GM23338 (cell line): ENCODE measurements around the gene GPHA2. TPM values are rescaled to one million over a fixed set of nuclear protein-coding genes. Genes with fewer than 3 reads are reported as not detected.
"Not testable (repeated sequence)": the region's sequence is repeated elsewhere in the genome, so short reads cannot be mapped to it uniquely, and the experiment has no call there.

ENCODE experiments used
- ATAC-seq: fragments of 200-7000 bp; cut with Tn5 transposase; 3 replicates; pipeline ENCODE4 v1.9.1; 2020
- DNase-seq: peaks from one replicate; pipeline ENCODE4 v3.0.0-alpha.2; 2015; ENCODE audit warnings: low spot score
- H2AFZ ChIP-seq: fragments of 200-600 bp; sonication (generic); 2 replicates; pipeline ENCODE4 v1.8.0; 2016; ENCODE audit warnings: antibody characterized with exemption, mild to moderate bottlenecking, moderate library complexity
- H3F3A ChIP-seq: fragments of 200-600 bp; sonication (generic); replicated peaks from 2 replicates; pipeline ENCODE4 v1.8.0; 2017; ENCODE audit warnings: antibody characterized with exemption, mixed run types, low read depth
- H3K27ac ChIP-seq: fragments of 200-600 bp; sonication (generic); 2 replicates; pipeline ENCODE4 v1.6.1; 2016; ENCODE audit warnings: low read depth
- H3K27me3 ChIP-seq: fragments of 200-600 bp; sonication (generic); 2 replicates; pipeline ENCODE4 v1.8.0; 2016; ENCODE audit warnings: mild to moderate bottlenecking, mixed run types, moderate library complexity; ENCODE audit not compliant: insufficient read depth
- H3K36me3 ChIP-seq: fragments of 200-600 bp; sonication (generic); 2 replicates; pipeline ENCODE4 v1.8.0; 2016; ENCODE audit warnings: mild to moderate bottlenecking; ENCODE audit not compliant: insufficient read depth
- H3K4me1 ChIP-seq: fragments of 200-600 bp; sonication (generic); 2 replicates; pipeline ENCODE4 v1.8.0; 2016; ENCODE audit warnings: mild to moderate bottlenecking, moderate library complexity; ENCODE audit not compliant: insufficient read depth
- H3K4me2 ChIP-seq: fragments of 200-600 bp; sonication (generic); 2 replicates; pipeline ENCODE4 v1.7.1; 2017; ENCODE audit warnings: mixed run types
- H3K4me3 ChIP-seq: fragments of 200-600 bp; sonication (generic); 2 replicates; pipeline ENCODE4 v1.6.1; 2016; ENCODE audit warnings: mixed run types
- H3K79me2 ChIP-seq: fragments of 200-600 bp; sonication (generic); replicated peaks from 2 replicates; pipeline ENCODE4 v1.8.0; 2017; ENCODE audit warnings: mild to moderate bottlenecking; ENCODE audit not compliant: insufficient read depth
- H3K9me2 ChIP-seq: fragments of 200-600 bp; sonication (generic); 2 replicates; pipeline ENCODE4 v1.8.0; 2017; ENCODE audit not compliant: insufficient read depth
- H4K20me1 ChIP-seq: fragments of 200-600 bp; sonication (generic); replicated peaks from 2 replicates; pipeline ENCODE4 v1.8.0; 2017; ENCODE audit warnings: mild to moderate bottlenecking; ENCODE audit not compliant: insufficient read depth
- H3K27ac Mint-ChIP-seq: 2 replicates; pipeline ENCODE4 v1.8.0; 2020; ENCODE audit warnings: inconsistent platforms, mild to moderate bottlenecking, moderate library complexity, mixed read lengths
- H3K27me3 Mint-ChIP-seq: 3 replicates; pipeline ENCODE4 v1.8.0; 2022; ENCODE audit warnings: low read depth, mild to moderate bottlenecking, moderate library complexity, mixed read lengths, inconsistent platforms; ENCODE audit not compliant: insufficient read depth, poor library complexity
- H3K36me3 Mint-ChIP-seq: 3 replicates; pipeline ENCODE4 v1.8.0; 2021; ENCODE audit warnings: low read depth, mild to moderate bottlenecking, inconsistent platforms, moderate library complexity, mixed read lengths
- H3K4me1 Mint-ChIP-seq: 3 replicates; pipeline ENCODE4 v1.8.0; 2020; ENCODE audit warnings: mild to moderate bottlenecking, inconsistent platforms, mixed read lengths
- H3K4me3 Mint-ChIP-seq: 3 replicates; pipeline ENCODE4 v1.8.0; 2021; ENCODE audit warnings: moderate library complexity, mild to moderate bottlenecking, inconsistent platforms, mixed read lengths
- H3K9me3 Mint-ChIP-seq: 3 replicates; pipeline ENCODE4 v1.8.0; 2020; ENCODE audit warnings: moderate library complexity, mild to moderate bottlenecking, inconsistent platforms, mixed read lengths
- CREB1 ChIP-seq: fragments of 250-450 bp; sonication (Bioruptor Pico); IDR thresholded peaks from 2 replicates; pipeline ENCODE4 v1.5.0; 2020; ENCODE audit warnings: low read depth, mild to moderate bottlenecking, moderate library complexity
- CTCF ChIP-seq, 2 experiments: fragments of 200-600 bp in 1 of 2; sonication (generic) in 1 of 2; conservative IDR thresholded peaks; 2 replicates each; pipeline versions ENCODE4 v1.5.1 to v1.6.1; 2016 to 2017; ENCODE audit warnings: antibody characterized with exemption in 2 of 2, low read depth in 2 of 2, mild to moderate bottlenecking in 2 of 2, moderate library complexity in 1 of 2
- JUNB ChIP-seq: IDR thresholded peaks from one replicate; pipeline ENCODE4 v1.6.1; 2016; ENCODE audit warnings: antibody characterized with exemption; ENCODE audit not compliant: unreplicated experiment
- ZNF331 ChIP-seq: fragments of 250-450 bp; sonication (Bioruptor Pico); IDR thresholded peaks from 2 replicates; pipeline ENCODE4 v1.5.0; 2020; ENCODE audit warnings: low read depth, mild to moderate bottlenecking, moderate library complexity
- ZNF462 ChIP-seq: fragments of 250-450 bp; sonication (Bioruptor Pico); IDR thresholded peaks from 2 replicates; pipeline ENCODE4 v1.5.0; 2020; ENCODE audit warnings: mild to moderate bottlenecking, moderate library complexity
- long read RNA-seq: library from polyadenylated mRNA; unstranded; transcript quantifications from one replicate; pipeline ENCODE4 v2.0.0, GENCODE V29; 2020; ENCODE audit not compliant: unreplicated experiment
- polyA plus RNA-seq: library from polyadenylated mRNA; unstranded; fragments of >200 nt; fragmentation: Nextera tagmentation; extraction: Ambion mirVana; gene quantifications from 2 replicates; pipeline ENCODE4 v1.2.1, GENCODE V29; 2016
- total RNA-seq: library from RNA; depleted of rRNA; stranded (reverse); fragments of >200 nt; shearing (Covaris generic); gene quantifications from 2 replicates; pipeline ENCODE4 v1.2.3, GENCODE V29; 2014; rRNA removed

The GPHA2 gene
- total RNA-seq = 0.83 TPM in 1 of 2 replicates, not detected in the other
- 1.8 and 3.6 TPM in 2 replicates for polyA plus RNA-seq
- long read RNA-seq, partial matches to known transcripts = 0 of 1 reads
- long read RNA-seq, other reads (novel, unspliced or antisense) = 1 of 1 reads

- Mint-ChIP-seq H3K27ac (no peak within 1 kb of the TSS), H3K27me3 (peaks cover 12% of the 10 kb centered on the region), H3K36me3 (no peaks in the 10 kb centered on the region), H3K4me3 (peak within 1 kb of the TSS; percentile 45), H3K9me3 (no peaks in the 10 kb centered on the region), H3K4me1 (peaks cover 29% of the 10 kb centered on the region)
- H3K4me1 ChIP-seq = peaks cover 7% of the 10 kb centered on the region; the same call in 1 of the 2 replicates
- no peaks in the 10 kb centered on the region for H3K27me3 ChIP-seq
- no peak within 1 kb of the TSS; the same call in 1 of the 2 replicates for H3K4me3 ChIP-seq
- no peak within 1 kb of the TSS for H3K27ac ChIP-seq
- TF ChIP-seq CTCF (conservative IDR thresholded peaks at IDR 0.05; ENCODE audit: low read depth in 2 of 2) (0 out of 4 replicates have a peak, but pooled peaks of 1 of the 2 experiments have one; percentile 9), JUNB (no peak)
- no peaks in the 10 kb centered on the region for H3K36me3 ChIP-seq
- H3K79me2 ChIP-seq = no peaks in the 10 kb centered on the region
- DNase-seq (peak; percentile 90), ATAC-seq (peak; percentile 89)
- H3K4me2 ChIP-seq = peak within 1 kb of the TSS; percentile 54
- no peaks in the 10 kb centered on the region for H3K9me2 ChIP-seq
- no peaks in the 10 kb centered on the region for H4K20me1 ChIP-seq
- no peaks in the 10 kb centered on the region for H3F3A ChIP-seq
- no peak within 1 kb of the TSS; the same call in 1 of the 2 replicates for H2AFZ ChIP-seq
These were observed at the start of gene GPHA2 for GRCh38 chr11:64935359-64936081. GPHA2 (minus strand) TSS chr11:64935893; CDS start chr11:64935460, 433 bp downstream.

GRCh38 chr11:64983339-64983738 is 47.6 kb upstream of the GPHA2 start:
- not testable (repeated sequence) for H4K20me1 ChIP-seq, H3K4me2 ChIP-seq, H3K4me3 Mint-ChIP-seq, H3K27ac ChIP-seq, H3K36me3 ChIP-seq, H3K4me3 ChIP-seq, H3K4me1 ChIP-seq, H3K9me3 Mint-ChIP-seq, H2AFZ ChIP-seq, H3F3A ChIP-seq, H3K27me3 ChIP-seq, H3K4me1 Mint-ChIP-seq, H3K27ac Mint-ChIP-seq, H3K27me3 Mint-ChIP-seq, DNase-seq, ATAC-seq, H3K9me2 ChIP-seq, H3K79me2 ChIP-seq, H3K36me3 Mint-ChIP-seq

GRCh38 chr11:64976651-64977050 is 41.0 kb upstream of the GPHA2 start:
- Histone ChIP-seq H3K4me3 (no peak overlapping the region), H4K20me1 (no peaks in the 10 kb centered on the region; the same call in 1 of the 2 replicates), H3K27ac (no peak overlapping the region), H2AFZ (no peak overlapping the region), H3K79me2 (no peaks in the 10 kb centered on the region), H3K4me2 (no peak overlapping the region), H3F3A (no peaks in the 10 kb centered on the region), H3K9me2 (no peaks in the 10 kb centered on the region), H3K4me1 (no peaks in the 10 kb centered on the region), H3K27me3 (peaks cover 11% of the 10 kb centered on the region), H3K36me3 (no peaks in the 10 kb centered on the region)
- no peaks in the 10 kb centered on the region for H3K4me1 Mint-ChIP-seq
- no peak overlapping the region for H3K4me3 Mint-ChIP-seq
- no peaks in the 10 kb centered on the region for H3K9me3 Mint-ChIP-seq
- ATAC-seq = no peak
- H3K36me3 Mint-ChIP-seq = no peaks in the 10 kb centered on the region
- DNase-seq = no peak
- H3K27ac Mint-ChIP-seq = no peak overlapping the region
- peaks cover 3% of the 10 kb centered on the region for H3K27me3 Mint-ChIP-seq
- TF ChIP-seq ZNF462 (no peak), CREB1 (CRISPR knock-in tag) (no peak), ZNF331 (CRISPR knock-in tag) (no peak)
